Loucy (cell line): ENCODE results near the gene FAM131C.

ENCODE experiments used
- H2AFZ ChIP-seq: fragments of 200-600 bp; sonication (generic); 2 replicates; pipeline ENCODE4 v1.6.0; 2016; ENCODE audit warnings: antibody characterized with exemption, mild to moderate bottlenecking, low read length, moderate library complexity
- H3F3A ChIP-seq: fragments of 200-600 bp; 2 replicates; pipeline ENCODE4 v1.6.0; 2016; ENCODE audit warnings: antibody characterized with exemption, low read depth, mild to moderate bottlenecking
- H3K27me3 ChIP-seq: fragments of 200-600 bp; sonication (generic); 2 replicates; pipeline ENCODE4 v1.6.1; 2014; ENCODE audit warnings: low read length, mild to moderate bottlenecking; ENCODE audit not compliant: insufficient read depth, poor library complexity, severe bottlenecking
- H3K36me3 ChIP-seq: fragments of 200-600 bp; sonication (generic); 2 replicates; pipeline ENCODE4 v1.6.1; 2016; ENCODE audit warnings: low read length; ENCODE audit not compliant: insufficient read depth
- H3K4me1 ChIP-seq: fragments of 200-600 bp; sonication (generic); 2 replicates; pipeline ENCODE4 v1.5.1; 2014; ENCODE audit warnings: low read length, mild to moderate bottlenecking; ENCODE audit not compliant: insufficient read depth, poor library complexity, severe bottlenecking
- H3K4me2 ChIP-seq: fragments of 200-600 bp; sonication (generic); 2 replicates; pipeline ENCODE4 v1.6.0; 2014; ENCODE audit warnings: antibody characterized with exemption, low read length, low read depth, mild to moderate bottlenecking; ENCODE audit not compliant: poor library complexity, severe bottlenecking
- H3K4me3 ChIP-seq: fragments of 200-600 bp; sonication (generic); 2 replicates; pipeline ENCODE4 v1.5.1; 2014; ENCODE audit warnings: low read length, mild to moderate bottlenecking, mixed read lengths; ENCODE audit not compliant: poor library complexity, severe bottlenecking
- H3K79me2 ChIP-seq: fragments of 200-600 bp; sonication (generic); 2 replicates; pipeline ENCODE4 v1.6.1; 2014; ENCODE audit warnings: low read length; ENCODE audit not compliant: insufficient read depth
- H3K9ac ChIP-seq: fragments of 200-600 bp; sonication (generic); 2 replicates; pipeline ENCODE4 v1.6.0; 2014; ENCODE audit warnings: mild to moderate bottlenecking, low read depth, low read length, moderate library complexity; ENCODE audit not compliant: poor library complexity, severe bottlenecking
- H3K9me2 ChIP-seq: fragments of 200-600 bp; sonication (generic); replicated peaks from 2 replicates; pipeline ENCODE4 v1.6.1; 2016; ENCODE audit warnings: low read depth, low read length, mixed read lengths
- H3K9me3 ChIP-seq: fragments of 200-600 bp; sonication (generic); 2 replicates; pipeline ENCODE4 v1.6.1; 2014; ENCODE audit warnings: mild to moderate bottlenecking, antibody characterized with exemption, low read length, low read depth; ENCODE audit not compliant: insufficient read depth
- H4K20me1 ChIP-seq: fragments of 200-600 bp; sonication (generic); 2 replicates; pipeline ENCODE4 v1.6.0; 2014; ENCODE audit warnings: antibody characterized with exemption, low read length, mild to moderate bottlenecking; ENCODE audit not compliant: insufficient read depth, poor library complexity, severe bottlenecking
- CTCF ChIP-seq: fragments of 200-600 bp; sonication (generic); conservative IDR thresholded peaks from 2 replicates; pipeline ENCODE4 v1.5.1; 2014; ENCODE audit warnings: mild to moderate bottlenecking, antibody characterized with exemption, low read length
- EZH2phosphoT487 ChIP-seq: fragments of 200-600 bp; IDR thresholded peaks from 2 replicates; pipeline ENCODE4 v1.6.1; 2018; ENCODE audit warnings: antibody characterized with exemption, mild to moderate bottlenecking, moderate library complexity, borderline replicate concordance

Gene FAM131C

GRCh38 chr1:16117369-16117768 is 43.9 kb upstream of the FAM131C start:
- no peaks in the 10 kb centered on the region for H3K79me2 ChIP-seq
- no peaks in the 10 kb centered on the region for H4K20me1 ChIP-seq
- no peak overlapping the region for H3K4me3 ChIP-seq
- no peaks in the 10 kb centered on the region for H3K9me3 ChIP-seq
- no peak overlapping the region for H3K4me2 ChIP-seq
- H3K27me3 ChIP-seq, result no peaks in the 10 kb centered on the region
- no peaks in the 10 kb centered on the region for H3K36me3 ChIP-seq
- no peaks in the 10 kb centered on the region for H3F3A ChIP-seq
- TF ChIP-seq CTCF, result no peak
- no peak for TF ChIP-seq EZH2phosphoT487
- H2AFZ ChIP-seq, result no peak overlapping the region
- no peaks in the 10 kb centered on the region for H3K9me2 ChIP-seq
- no peak overlapping the region for H3K9ac ChIP-seq
- no peaks in the 10 kb centered on the region for H3K4me1 ChIP-seq

- Histone ChIP-seq H3K9ac (no peak overlapping the region), H3F3A (no peaks in the 10 kb centered on the region), H3K4me3 (no peak overlapping the region)
Measured at GRCh38 chr1:16116625-16117024, 43.2 kb upstream of the FAM131C start.

GRCh38 chr1:16116002-16116401 is 42.6 kb upstream of the FAM131C start:
- TF ChIP-seq EZH2phosphoT487, result no peak
- TF ChIP-seq CTCF, result no peak
- H3K36me3 ChIP-seq, result no peaks in the 10 kb centered on the region
- H2AFZ ChIP-seq, result no peak overlapping the region
- H3K79me2 ChIP-seq, result no peaks in the 10 kb centered on the region
- H3K27me3 ChIP-seq, result no peaks in the 10 kb centered on the region
- H3K9me2 ChIP-seq, result no peaks in the 10 kb centered on the region
- no peak overlapping the region for H3K9ac ChIP-seq
- H3K4me1 ChIP-seq, result no peaks in the 10 kb centered on the region
- no peak overlapping the region for H3K4me2 ChIP-seq
- H3K4me3 ChIP-seq, result no peak overlapping the region
- no peaks in the 10 kb centered on the region for H3K9me3 ChIP-seq
- no peaks in the 10 kb centered on the region for H4K20me1 ChIP-seq
- H3F3A ChIP-seq, result no peaks in the 10 kb centered on the region

More at GRCh38 chr1:16116625-16117024, 43.2 kb upstream of the FAM131C start:
- no peaks in the 10 kb centered on the region for H3K27me3 ChIP-seq
- H4K20me1 ChIP-seq, result no peaks in the 10 kb centered on the region
- no peaks in the 10 kb centered on the region for H3K9me2 ChIP-seq
- H3K36me3 ChIP-seq, result no peaks in the 10 kb centered on the region
- no peaks in the 10 kb centered on the region for H3K9me3 ChIP-seq
- TF ChIP-seq CTCF (no peak), EZH2phosphoT487 (no peak)
- H3K4me2 ChIP-seq, result no peak overlapping the region
- H2AFZ ChIP-seq, result no peak overlapping the region
- no peaks in the 10 kb centered on the region for H3K4me1 ChIP-seq
- no peaks in the 10 kb centered on the region for H3K79me2 ChIP-seq
